SW480 (cell line): Measurements from ENCODE around the gene ASPSCR1.

ENCODE experiments used
- DNase-seq: peaks from one replicate; pipeline ENCODE4 v3.0.0-alpha.2; 2016; ENCODE audit warnings: low spot score

ASPSCR1 gene

DNA sequence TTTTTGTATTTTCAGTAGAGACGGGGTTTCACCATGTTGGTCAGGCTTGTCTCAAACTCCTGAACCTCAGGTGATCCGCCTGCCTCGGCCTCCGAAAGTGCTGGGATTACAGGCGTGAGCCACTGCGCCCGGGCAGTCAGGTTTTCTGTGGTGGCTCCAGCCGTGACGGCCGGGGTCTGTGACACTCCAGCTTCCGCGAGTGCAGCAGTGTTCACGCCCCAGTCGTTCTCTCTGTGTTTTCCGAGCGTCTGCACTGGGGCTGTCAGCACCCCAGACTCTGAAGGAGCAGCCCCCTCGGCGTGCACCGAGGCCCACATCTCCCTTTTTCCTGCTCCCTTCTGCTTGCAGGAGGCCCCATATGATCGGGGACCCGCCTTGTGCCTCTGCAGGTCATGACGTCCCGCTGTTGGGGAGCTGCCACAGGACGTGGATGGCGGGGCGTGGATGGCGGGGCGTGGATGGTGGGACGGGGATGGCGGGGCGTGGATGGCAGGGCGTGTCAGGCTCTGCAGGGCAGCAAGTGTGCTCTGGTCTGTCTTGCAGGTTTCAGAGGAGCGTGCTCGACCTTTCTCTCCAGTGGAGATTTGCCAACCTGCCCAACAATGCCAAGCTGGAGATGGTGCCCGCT lies 5.7 kb downstream of the ASPSCR1 start:
- no peak for DNase-seq

DNA sequence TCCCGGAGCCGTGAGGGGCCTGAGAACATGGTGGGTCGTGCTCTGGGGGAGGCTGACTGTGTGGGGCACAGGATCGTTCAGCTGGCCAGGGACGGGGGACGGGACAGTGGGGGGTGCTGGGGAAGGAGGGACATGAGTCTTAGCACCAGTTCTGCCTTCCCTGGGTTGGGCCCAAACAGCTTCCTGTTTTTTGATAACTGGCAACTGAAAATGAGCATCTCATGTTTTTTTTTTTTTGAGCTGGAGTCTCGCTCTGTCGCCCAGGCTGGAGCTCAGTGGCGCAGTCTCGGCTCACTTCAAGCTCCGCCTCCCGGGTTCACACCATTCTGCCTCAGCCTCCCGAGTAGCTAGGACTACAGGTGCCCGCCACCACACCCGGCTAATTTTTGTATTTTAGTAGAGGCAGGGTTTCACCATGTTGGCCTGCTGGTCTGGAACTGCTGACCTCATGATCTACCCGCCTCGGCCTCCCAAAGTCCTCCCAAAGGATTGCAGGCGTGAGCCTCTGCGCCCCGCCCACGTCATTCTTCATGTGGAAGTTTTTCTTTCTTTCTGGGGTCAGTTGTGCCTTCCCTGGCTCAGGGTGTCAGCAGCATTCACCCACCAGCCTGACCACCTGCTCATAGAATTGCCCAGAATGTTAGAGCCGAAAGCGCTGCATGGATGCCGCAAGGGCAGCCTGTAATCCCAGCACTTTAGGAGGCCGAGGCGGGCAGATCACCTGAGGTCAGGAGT lies 6.4 kb downstream of the ASPSCR1 start:
- no peak for DNase-seq

DNA sequence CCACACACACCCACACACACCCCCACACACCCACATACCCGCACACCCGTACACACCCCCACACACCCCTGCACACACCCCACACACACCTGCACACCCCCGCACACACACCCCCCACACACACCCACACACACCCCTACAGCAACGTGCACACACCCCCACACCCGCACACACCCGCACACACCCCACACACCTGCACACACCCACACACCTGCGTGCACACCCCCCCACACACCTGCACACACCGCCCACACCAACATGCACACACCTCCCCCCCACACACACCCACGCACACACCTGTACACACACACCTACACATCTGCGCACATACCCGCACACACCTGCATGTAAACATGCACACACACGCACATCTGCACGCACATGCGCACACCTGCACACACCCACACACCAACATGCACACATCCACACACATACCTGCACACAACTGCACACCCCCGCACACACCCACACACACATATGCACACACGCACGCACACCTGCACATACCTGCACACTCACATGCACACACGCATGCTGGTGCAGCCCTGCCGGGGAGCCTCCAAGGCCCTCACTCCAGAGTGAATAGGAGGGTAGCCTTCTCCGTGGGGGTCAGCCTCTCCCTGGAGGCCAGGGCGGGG lies 7.5 kb downstream of the ASPSCR1 start:
- no peak for DNase-seq

DNA sequence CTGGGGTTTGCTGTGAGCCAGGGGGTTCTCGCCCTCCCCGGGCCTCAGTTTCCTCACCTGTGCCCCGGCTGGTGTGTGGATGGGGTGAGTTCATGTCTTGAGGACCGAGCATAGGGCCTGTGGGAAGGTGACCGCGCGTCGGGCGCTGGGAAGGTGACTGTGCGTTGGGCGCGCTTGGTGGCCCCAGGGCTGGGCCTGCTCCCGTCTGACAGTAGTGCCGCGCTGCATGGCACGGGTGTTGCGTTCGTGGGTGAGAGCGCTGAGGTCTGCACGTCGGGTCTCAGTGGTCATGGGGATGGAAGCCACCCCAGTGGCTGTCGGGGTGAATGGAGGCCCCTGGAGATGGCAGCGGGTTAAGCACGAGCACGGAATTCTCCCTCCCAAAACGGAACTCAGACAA lies 9.2 kb downstream of the ASPSCR1 start:
- DNase-seq = no peak

DNA sequence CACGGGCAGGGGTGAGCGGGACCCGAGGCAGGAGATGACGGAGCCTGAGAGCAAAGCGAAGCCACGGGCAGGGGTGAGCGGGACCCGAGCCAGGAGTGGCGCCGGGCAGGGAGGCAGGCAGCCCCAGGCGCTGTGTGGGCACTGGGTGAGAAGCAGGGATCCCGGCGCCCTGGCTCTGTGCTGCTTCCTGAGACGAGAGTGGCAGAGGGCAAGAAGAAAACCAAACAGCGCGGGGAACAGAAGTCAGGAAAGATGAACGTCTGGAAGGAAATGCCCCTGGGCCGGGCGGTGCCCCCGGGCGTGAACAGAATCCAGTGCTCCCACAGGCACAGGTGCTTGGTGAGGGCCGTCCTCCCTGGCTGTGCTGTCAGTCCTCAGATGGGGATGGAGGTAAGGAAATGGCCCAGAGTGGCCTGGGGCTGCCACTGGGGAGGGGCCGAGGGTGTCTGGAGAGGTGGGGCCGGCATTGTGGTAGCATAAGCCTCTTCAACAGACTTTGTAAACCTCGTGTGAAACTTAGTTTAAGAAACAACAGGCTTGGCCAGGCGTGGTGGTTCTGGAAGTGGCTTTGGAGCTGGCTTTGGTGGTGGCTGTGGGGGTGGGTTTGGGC lies 9.8 kb downstream of the ASPSCR1 start:
- DNase-seq = no peak

DNA sequence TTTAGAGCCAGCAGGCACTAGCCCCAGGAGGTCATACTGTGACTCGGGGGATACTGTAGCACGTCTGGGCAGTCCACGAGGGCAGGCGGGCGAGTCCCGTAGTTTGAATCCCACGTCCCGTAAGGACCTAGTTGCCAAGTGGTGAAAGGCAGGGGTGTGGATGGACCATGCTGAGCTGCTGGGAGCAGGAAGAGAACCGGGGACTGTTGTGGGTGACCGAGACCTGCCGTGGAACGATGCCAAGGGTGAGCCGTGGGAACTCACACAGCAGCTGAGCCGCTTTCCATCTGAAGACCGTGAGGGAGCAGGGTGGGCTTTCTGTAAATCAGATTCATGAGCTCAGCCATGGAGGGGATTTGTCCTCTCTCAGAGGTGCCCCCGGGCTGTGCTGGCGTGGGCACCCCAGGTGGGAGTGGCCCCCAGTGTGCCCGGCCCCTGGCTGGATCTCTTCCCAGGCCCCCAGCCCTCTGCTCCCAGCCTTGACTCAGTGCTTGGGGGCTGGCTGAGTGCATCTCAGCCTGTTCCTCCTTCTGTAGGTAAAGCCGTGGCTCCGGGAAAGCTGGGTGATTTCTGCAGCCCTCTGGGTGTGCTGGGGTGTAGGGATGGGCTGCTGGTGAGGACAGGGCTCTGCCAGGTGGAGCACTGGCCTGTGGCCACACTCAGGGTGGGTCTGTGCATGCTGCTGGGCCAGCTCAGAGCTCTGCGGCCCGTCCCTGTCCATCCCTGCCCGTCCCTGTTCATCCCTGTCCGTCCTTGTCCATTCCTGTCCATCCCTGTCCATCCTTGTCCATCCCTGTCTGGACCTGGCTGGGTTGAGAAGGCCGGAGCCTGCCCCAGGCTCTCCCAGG lies 13.6 kb downstream of the ASPSCR1 start:
- DNase-seq = no peak

DNA sequence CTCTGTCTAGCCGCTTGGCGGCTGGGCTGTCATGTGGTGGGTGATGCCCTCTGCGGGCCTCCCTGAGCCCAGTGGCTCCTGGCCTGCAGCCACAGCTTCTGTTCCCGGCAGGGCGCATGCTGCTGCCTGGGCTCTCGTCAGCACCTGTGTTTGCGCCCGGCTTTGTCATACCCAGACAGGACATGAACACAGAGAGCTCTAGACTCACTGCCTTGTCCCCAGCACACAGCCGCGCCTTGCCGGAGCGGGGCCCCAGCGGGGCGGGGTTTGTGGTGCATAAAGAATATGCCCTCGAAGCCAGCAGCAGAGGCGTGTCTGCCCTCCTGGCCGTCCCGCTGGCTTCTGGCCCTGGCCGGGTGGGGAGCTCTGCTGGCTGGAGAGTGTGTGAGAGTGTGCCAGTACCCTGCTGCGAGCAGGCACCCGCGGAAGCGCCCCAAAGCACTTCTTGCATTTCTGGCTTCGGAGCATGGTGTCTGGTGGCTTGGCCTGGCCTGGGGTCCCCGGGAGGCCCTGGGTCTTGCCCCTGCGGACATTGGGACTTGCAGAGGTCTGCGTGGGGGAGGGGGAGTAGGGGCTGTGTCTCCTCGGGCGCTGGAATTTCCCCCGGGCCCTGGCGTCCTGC lies 14.4 kb downstream of the ASPSCR1 start:
- peak; percentile 97 for DNase-seq

DNA sequence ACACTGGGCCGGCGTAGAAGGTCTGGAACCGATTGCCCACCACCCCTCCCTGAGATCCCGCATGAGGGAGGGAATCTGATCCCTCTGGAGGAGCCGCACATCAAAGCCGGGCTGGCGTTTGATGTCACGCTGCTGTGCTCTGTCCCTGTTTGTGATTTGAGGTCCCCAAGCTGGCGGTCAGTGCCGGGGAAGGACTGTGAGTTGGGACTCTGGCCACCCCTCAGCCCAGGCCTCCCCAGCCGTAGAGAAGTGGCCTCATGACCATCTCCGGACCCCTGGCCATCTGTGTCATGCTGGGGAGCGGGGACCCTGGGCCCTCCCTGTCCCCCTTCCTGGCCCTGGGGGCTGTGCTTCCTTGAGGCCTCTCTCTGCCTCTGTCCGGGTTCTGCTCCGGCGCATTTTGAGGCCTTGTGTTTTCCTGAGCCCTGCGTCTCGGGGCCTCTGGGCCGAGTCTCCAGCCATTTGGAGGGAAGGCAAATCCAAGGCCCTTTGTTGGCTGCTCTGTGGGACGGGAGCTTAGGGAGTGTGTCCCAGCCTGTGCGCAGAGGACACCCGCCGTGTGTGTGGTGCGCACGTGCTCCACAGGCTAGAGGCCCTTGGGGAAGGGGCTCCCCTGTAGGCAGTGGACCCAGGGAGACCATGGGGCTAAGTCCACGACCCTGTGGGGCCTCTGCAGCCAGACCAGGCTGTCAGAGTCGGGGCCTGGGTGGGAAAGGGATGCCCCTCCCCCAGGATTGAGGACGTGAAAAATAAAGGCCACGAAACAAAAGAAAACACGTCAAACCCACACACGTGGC lies 15.1 kb downstream of the ASPSCR1 start:
- DNase-seq = peak; percentile 80

DNA sequence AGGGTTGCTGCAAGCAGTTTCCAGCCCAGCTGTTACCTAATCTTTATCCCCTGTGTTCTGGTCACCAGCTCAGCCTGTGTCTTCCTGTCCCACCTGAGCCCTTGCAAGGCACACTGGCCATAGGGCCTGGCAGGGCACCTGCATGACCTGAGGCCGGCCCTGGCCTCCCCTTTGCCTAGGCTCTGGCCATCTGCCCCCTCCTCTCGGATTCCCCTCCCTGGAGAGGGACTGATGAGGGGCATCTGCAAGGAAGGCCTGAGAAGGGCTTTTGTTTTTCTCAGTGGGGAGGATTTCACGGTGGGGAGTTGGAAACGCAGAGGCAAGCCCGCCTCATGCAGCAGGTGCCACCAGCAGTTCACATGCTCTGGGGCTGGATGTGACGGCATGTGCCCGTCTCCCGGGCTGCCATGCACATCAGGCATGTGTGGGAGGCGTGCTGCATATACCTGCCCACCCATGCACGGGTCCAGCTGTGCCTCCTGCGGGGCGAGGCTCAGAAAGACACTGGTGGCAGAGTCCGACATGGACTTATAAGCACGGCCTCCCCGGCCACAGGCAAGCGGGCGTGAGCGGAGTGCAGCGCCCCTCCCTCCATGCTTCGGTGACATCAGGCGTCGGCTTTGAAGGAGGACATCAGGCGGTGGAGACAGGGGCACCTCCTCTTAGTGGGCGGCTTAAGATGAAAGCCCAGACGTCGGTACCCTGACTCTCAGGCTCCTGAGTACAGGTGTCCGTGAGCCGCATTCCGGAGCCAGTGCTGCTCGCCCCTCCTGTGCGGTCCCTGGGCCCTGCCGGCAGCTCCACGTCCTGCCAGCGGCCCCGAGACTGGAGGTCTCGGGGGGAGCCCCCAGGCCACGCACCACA lies 16.5 kb downstream of the ASPSCR1 start:
- no peak for DNase-seq

DNA sequence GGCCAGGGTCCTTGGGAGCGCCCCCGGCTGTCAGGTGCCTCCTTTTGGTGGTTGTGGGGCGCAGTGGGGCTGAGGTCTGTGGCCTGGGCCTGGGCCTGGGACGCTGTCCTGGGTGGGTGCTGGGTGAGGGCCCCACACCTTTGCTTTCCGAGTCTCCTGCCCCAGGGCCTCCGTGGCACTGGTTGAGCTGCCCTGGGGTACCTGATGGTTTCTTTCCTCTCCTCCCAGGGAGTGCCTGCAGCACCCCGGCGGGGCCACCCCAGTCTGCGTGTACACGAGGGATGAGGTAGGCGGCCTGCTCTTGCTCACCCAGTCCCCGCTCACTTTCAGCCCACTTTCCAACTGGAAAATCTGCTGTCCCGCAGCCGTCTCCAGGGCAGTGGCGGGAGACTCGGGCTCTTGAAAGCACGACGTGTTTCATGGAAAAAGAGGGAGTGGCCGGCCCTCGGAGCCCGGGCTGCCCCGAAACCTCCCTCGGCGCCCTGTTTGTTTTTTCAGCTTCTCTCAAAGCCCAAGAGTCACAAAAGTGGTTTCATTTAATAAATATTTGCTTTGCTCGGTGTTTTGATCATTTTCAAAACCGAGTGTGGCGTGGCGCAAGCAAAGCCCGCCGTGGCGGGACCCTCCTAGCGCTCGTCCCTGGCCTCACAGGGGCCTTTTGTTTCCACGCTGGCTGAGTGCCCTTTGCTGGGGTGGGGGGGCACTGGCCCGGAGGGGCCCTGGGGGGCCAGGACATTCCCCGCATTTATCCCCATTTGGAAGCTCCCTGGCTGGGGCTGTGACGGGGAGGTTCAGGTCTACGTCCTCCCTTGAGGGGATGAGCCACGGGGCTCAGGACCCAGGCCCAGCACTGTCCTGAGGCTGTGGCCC lies 17.4 kb downstream of the ASPSCR1 start:
- no peak for DNase-seq

DNA sequence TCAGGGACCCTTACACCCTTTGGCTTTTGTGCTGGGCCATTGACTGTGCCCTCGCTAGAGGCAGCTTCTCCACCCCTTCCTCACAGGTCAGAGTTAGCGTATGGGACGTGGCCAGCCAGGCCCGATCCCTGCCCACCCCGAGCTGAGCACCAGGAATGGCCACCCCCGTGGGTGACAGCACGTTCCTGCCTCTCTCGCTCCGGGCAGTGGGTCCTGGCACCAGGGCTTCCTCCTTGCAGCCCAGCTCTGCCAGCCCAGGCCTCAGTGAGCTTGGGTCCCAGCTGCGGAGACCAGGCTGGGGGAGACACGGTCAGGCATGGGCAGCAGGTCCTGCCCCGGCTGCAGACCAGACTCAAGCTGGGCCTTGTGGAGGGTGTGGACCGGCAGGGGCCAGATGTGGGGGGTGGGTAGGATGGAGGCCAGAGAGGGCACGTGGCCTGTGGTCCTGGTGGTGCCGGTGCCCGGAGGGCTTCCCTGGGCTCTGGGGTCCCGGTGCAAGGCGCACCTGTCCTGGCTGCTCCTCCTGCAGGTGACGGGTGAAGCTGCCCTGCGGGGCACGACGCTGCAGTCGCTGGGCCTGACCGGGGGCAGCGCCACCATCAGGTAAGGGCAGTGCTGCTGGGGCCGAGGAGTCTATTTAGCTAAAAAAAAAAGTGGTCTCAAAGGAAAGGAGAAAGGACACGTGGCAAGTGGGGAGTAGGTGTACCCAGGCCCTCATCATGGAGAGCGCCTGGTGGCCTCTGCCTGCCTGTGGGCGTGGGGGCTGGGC lies 18.2 kb downstream of the ASPSCR1 start:
- no peak for DNase-seq

DNA sequence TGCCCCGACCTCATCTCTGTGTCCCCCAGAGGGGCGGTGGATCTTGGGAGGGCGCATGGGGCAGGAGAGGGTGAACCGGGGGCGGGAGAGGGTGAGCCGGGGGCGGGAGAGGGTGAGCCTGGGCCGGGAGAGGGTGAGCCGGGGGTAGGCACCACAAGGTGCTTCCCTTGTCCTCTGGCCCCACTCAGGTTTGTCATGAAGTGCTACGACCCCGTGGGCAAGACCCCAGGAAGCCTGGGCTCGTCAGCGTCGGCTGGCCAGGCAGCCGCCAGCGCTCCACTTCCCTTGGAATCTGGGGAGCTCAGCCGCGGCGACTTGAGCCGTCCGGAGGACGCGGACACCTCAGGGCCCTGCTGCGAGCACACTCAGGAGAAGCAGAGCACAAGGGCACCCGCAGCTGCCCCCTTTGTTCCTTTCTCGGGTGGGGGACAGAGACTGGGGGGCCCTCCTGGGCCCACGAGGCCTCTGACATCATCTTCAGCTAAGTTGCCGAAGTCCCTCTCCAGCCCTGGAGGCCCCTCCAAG lies 18.9 kb downstream of the ASPSCR1 start:
- DNase-seq = no peak

DNA sequence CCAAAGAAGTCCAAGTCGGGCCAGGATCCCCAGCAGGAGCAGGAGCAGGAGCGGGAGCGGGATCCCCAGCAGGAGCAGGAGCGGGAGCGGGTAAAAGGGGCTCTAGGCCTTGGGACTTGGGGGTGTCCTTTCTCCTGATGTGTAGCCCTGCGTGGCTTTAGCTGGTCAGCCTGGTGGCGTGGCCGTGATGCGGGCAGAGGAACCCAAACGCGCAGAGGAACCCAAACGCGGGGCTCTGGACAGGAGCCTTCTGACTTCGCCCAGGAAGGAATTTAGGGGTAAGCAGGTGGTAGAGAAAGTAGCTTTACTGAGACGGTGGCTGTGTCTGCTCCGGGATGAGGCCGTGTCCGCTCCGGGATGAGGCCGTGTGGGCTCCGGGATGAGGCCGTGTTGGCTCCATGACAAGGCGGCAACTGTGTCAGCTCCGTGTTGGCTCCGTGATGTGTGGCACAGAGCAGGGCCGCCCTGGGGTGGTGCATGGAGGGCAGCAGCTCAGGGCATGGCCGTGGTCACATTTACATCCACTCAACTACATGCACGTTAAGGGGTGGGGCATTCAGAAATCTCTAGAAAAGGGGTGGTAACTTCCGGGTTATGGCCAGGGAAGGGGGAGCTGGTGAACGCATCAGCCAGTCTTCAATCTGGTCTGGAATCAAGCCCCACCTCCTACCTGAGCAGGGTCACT lies 19.5 kb downstream of the ASPSCR1 start:
- DNase-seq = no peak

DNA sequence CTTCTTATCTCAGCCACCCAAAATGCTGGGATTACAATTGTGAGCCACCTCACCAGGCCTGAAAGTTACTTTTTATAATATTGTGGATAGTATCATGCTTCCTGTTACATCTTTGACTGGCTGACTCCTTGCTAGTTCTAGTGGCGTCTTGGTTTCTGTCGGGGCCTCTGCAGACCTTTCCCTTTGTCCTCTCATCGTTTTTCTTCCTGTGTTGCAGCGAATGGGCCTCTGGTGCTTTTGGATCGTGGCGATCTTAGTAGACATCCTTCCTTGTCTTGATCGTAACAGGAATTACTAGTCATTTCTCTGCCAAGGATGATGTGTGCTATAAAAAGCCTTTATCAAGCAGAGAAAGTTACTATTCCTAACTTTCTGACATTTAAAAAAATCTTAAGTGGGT lies 20.8 kb downstream of the ASPSCR1 start:
- DNase-seq = no peak

DNA sequence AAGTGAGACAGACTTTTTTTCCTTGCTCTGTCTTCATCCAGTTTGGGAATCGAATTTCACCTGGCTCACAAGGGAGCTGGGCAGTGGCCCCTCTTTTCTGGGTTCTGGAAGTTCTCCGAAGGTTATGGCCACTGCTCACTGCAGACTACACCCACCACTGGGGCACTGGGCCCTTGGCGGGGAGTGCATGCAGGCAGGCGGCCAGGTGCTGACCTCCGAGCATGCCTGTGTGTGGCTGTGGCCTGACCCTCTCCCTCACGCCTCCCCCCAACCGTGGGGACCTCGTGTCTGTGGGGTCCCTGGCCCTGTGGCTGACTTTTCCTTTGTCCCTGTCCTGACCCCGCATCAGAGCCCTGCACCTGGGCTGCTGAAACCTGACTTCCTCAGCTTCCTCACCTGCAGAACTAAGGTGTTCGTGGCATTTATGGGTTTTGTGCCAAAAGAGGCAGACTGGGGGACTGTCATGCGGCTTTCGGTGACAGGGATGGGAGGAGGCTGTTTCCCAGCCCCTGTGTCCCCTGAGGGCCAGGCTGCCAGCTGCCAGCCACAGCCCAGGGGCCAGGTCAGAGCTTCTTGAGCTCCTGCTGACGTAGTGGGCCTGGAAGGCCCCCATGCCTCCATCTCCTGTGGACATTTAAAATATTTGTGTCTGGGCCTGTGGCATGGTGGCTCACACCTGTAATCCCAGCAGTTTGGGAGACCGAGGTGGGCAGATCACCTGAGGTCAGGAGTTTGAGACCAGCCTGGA lies 21.4 kb downstream of the ASPSCR1 start:
- DNase-seq = no peak

DNA sequence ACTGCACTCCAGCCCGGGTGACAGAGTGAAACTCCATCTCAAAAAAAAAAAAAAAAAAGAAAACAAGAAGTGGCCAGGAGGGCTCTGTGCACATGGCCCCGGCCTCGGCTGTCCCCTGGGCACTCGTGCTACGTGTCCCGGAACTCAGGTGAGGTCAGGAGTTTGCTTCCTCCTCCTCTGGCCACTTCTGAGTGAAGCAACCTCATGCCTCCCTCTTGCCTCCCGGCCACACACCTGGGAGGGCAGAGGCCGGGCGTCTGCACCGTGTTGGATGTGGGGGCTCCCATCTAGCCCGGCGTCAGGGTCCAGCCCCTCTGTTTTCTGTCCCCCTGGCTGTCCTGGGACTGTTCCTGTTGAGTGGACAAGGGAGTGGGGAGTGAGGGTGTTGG lies 22.2 kb downstream of the ASPSCR1 start:
- no peak for DNase-seq
